Measurements from ENCODE around the gene ZSCAN16. TPM values are rescaled to one million over a fixed set of nuclear protein-coding genes. Genes with fewer than 3 reads are reported as not detected.

The ZSCAN16 gene
- total RNA-seq, 6 experiments from 2014 or later = 1.5 to 2.0 (median 1.7) TPM

- Histone ChIP-seq H3K36me3 (no peaks in the 10 kb centered on the region), H3K4me1 (no peaks in the 10 kb centered on the region), H3K27me3 (no peaks in the 10 kb centered on the region), H3K27ac (no peak overlapping the region), H3K9me3 (no peaks in the 10 kb centered on the region), H3K4me3 (no peak overlapping the region)
- WGBS (ENCODE audit: insufficient coverage, low coverage, low lambda C conversion rate, missing lambda C conversion rate) = 88% methylated on average over 4 of the region's 4 CpGs
- DNase-seq = no peak
- no peak for ATAC-seq
- intact Hi-C loops (cut with DNase I) = no loop called here
- TF ChIP-seq POLR2A (IDR thresholded peaks at IDR 0.05) (no peak), CTCF (IDR thresholded peaks at IDR 0.05) (no peak)
Observed at GRCh38 chr6:28167068-28167467, 42.7 kb downstream of the ZSCAN16 start.

- no peak for ATAC-seq
- H3K4me1 ChIP-seq = no peaks in the 10 kb centered on the region
- intact Hi-C loops (cut with DNase I) = no loop called here
- no peaks in the 10 kb centered on the region for H3K9me3 ChIP-seq
- no peaks in the 10 kb centered on the region for H3K27me3 ChIP-seq
- no peak for TF ChIP-seq CTCF (IDR thresholded peaks at IDR 0.05)
- DNase-seq = no peak
- H3K27ac ChIP-seq = no peak overlapping the region
- WGBS (ENCODE audit: insufficient coverage, low coverage, low lambda C conversion rate, missing lambda C conversion rate) = 60% methylated on average over 1 of the region's 1 CpG
- H3K4me3 ChIP-seq = no peak overlapping the region
- no peaks in the 10 kb centered on the region for H3K36me3 ChIP-seq
Observed at GRCh38 chr6:28167926-28168325, 43.5 kb downstream of the ZSCAN16 start.

- WGBS (ENCODE audit: insufficient coverage, low coverage, low lambda C conversion rate, missing lambda C conversion rate) = 58% methylated on average over 2 of the region's 2 CpGs
- intact Hi-C loops (cut with DNase I) = no loop called here
- Histone ChIP-seq H3K36me3 (no peaks in the 10 kb centered on the region), H3K27ac (no peak overlapping the region), H3K27me3 (no peaks in the 10 kb centered on the region), H3K9me3 (no peaks in the 10 kb centered on the region), H3K4me3 (no peak overlapping the region), H3K4me1 (no peaks in the 10 kb centered on the region)
- DNase-seq (no peak), ATAC-seq (no peak)
- TF ChIP-seq POLR2A (IDR thresholded peaks at IDR 0.05) = no peak
- TF ChIP-seq CTCF (IDR thresholded peaks at IDR 0.05) = no peak
Observed at GRCh38 chr6:28171271-28171670, 46.9 kb downstream of the ZSCAN16 start.

GRCh38 chr6:28172006-28172405 is 47.6 kb downstream of the ZSCAN16 start:
- no peaks in the 10 kb centered on the region for H3K4me1 ChIP-seq
- no peak for DNase-seq
- no peak for TF ChIP-seq CTCF (IDR thresholded peaks at IDR 0.05)
- TF ChIP-seq POLR2A (IDR thresholded peaks at IDR 0.05) = no peak
- no peaks in the 10 kb centered on the region for H3K36me3 ChIP-seq
- intact Hi-C loops (cut with DNase I) = no loop called here
- H3K27ac ChIP-seq = no peak overlapping the region
- no peaks in the 10 kb centered on the region for H3K9me3 ChIP-seq
- H3K27me3 ChIP-seq = no peaks in the 10 kb centered on the region
- no peak overlapping the region for H3K4me3 ChIP-seq
- no peak for ATAC-seq
- WGBS (ENCODE audit: insufficient coverage, low coverage, low lambda C conversion rate, missing lambda C conversion rate) = 95% methylated on average over 2 of the region's 2 CpGs

- TF ChIP-seq CTCF (IDR thresholded peaks at IDR 0.05) (no peak), POLR2A (IDR thresholded peaks at IDR 0.05) (no peak)
- 64% methylated on average over 1 of the region's 1 CpG for WGBS (ENCODE audit: insufficient coverage, low coverage, low lambda C conversion rate, missing lambda C conversion rate)
- Histone ChIP-seq H3K36me3 (no peaks in the 10 kb centered on the region), H3K27ac (no peak overlapping the region), H3K27me3 (no peaks in the 10 kb centered on the region), H3K9me3 (no peaks in the 10 kb centered on the region), H3K4me3 (no peak overlapping the region), H3K4me1 (no peaks in the 10 kb centered on the region)
- intact Hi-C loops (cut with DNase I) = no loop called here
- ATAC-seq = no peak
- no peak for DNase-seq
Observed at GRCh38 chr6:28176373-28176772, 52.0 kb downstream of the ZSCAN16 start.

All from right lobe of liver (tissue), 6 donors.